ENCODE data around the gene ARHGAP40.

ARHGAP40 gene

DNA sequence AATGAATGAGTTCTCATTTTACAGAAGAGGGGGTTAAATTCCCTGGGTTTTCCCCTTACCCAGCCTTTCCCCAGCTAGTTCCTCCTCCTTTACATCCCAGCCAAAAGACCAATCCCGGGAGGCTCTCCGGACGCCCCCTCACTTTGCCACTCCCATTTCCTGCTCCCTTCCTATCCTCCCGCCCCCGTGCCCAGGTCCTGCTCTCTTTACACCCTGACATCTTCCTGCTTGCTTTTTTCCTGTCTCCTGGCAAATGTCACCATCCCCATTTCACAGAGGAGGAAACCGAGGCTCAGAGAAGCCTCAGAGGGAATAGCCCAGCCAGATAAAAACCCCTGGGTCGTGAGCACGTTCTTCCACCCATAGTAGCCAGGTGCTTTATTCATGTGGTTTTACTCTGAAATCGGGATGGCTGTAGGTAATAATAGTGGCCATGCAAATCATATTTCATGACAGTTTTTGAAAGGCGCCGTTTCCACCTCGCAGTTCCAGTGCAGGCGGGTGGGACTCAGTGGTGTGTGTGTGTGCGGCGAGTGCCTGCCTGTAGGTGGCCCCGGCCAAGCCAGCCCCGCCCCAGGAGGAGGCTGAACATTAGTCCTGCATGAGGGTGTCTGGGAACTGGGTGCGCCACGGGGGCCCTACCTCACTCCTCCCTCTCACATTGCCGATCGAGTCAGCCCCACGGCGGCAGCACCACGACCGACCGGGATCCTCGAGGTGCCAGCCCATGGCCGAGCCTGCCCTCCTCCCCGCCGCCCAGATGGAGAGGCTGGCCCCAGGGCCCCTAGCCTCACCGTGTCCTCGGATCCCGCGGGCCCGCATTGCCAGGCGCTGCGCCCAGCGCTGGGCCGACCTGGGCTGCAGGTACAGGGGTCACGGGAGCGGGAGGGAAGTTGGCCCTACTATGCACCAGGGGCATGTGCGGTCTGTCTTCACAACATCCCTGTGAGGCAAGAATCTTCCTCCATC, at the start of gene ARHGAP40:
Gene ARHGAP40, plus strand, starts transcription at position 594 of the 969 bp plus-strand sequence.
- DNase-seq: peak; percentile 5

DNA sequence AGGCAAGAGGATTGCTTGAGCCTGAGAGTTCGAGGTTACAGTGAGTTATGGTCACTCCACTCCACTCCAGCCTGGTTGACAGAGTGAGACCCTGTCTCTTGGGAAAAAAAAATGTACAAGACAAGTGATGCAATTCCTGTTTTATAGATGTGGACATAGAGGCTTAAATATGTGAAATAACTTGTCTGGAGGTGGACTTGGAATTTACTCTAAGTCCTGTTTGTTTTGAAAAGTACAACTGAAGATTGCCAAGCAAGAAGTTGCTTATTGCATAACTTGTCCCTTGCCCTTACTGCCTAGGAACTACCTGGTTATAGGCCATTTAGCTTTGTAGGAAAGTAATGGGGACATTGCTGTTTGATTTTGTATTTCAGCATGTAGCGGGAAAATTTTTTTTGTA, 46.6 kb upstream of the ARHGAP40 start:
- no peak for DNase-seq

DNA sequence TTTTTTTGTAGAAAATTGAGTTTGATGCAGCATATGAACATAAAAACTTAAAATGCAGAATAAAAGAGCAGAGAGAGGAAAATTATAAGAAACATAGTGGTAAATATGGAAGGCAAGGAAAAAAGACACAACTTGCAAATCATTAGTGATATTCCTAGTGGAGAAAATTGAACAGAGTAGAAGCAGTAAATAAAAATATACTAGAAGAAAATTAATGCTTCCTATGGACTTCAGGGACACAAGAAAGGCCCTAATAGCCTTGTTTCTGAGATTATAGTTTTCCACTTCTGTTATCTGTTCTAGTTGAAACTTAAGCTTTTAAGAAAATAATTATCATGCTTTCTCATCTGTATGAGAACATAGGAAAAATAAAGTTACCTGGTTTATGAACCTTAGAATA, 46.2 kb upstream of the ARHGAP40 start:
- no peak for DNase-seq

DNA sequence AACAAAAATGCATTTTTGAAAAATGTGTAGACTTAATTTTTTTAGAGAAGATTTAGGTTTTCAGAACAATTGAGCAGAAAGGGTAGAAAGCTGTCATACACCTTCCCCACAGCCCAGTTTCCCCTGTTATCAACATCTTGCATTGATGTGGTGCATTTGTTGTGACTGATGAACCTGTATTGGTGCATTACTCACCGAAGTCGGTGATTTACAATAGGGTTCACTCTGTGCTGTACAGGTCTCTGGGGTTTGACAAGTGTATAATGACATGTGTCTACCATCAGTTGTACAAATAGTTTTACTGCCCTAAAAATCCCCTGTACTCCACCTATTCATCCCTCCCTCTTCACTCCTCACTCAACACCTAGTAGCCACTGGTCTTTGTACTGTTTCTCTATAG, 44.4 kb upstream of the ARHGAP40 start:
- no peak for DNase-seq

DNA sequence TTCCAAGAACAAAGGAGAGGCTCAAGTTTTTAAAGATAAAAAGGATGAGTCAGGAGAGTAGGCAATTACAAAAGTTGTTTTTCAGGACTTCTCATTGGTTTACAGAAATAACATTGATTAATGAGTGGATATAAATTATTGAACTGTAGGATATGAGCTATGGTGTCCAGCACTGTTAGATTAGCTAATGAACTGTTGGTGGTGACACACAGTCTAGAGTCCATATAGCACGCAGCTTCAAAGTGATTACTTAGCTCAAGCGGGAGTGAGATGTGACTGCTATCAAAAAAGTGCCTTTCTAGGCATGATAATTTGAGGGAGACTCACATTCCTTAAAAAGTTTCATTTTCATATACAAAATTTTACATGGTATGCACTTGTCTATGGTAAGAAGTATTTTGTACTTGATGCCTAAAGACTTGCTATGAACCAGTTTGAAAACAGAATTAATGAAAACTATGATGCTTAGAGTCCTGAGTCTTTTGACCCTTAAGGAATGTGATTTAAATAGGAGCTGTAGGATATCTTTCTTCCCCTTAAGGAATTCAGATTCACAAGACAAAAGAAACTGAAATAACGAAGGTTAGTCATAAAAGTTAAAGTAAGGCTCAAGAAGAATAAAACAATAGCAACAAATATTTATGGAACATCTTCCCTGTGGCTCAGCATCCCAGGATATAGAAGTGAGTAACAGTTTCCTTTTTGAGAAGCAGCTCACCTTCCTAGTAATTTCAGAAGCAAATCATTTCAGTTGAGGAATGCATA, 42.8 kb upstream of the ARHGAP40 start:
- no peak for DNase-seq

DNA sequence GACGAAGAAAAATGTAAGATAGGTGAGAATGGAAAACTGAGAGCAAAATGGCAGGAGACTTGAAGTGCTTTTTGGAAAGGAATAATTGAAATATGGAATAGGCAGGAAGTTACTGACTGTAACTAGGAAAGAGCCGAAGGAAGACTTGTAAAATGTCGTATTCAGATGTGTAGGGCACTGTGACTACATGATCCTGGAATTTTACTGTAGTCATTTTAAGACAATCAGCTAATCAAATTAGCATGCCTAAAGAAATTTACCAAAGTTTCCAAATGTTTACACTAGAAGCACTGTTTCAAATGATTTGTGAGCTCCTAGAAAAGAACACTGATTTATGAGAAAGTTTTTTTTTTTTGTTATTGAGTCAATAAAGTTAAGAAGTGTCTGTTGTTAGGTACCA, 41.8 kb upstream of the ARHGAP40 start:
- no peak for DNase-seq

DNA sequence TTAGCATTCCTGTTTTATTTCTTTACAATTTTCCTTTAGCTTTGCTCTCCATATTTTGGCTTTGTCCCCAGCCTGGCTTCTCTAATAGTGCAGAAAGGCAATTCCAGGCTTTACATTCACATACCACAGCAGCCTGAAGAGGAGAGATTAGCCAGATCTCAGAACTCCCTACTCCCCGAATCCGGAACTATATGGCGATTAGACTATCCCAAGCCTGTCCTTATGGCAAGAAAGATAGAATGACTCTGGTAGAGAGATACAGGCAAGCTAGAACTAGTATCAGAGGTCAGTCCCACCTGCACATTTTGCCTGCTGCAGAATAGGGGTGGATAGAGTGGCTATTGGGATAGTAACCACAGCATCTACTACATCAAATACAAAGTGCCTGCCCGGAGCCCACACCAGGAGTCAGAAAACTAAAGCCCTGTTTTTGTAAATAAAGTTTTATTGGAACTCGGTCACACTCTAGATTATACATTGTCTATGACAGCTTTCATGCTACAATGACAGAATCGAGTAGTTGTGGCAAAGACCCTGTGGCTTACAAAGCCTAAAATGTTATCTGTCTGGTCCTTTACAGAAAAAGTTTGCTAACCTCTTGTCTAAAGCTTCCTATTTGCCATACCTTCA, 37.7 kb upstream of the ARHGAP40 start:
- no peak for DNase-seq

DNA sequence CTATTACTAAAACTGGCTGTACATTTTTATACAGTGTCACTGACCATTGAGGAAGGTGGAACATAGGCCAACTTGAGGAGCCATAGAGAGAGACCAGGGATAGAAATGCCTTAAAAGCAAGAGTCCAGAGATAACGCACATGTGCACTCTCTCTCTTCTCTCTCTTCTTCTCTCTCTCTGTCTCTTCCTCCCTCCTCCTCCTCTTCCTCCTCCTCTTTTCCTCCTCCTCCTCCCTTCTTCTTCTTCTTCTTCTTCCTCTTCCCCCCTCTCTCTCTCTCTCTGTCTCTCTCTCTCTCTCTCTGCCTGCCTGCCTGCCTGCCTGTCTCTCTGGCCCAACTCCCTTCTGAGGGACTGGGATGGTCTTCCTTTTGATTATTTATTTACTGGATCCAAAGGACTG, 36.9 kb upstream of the ARHGAP40 start:
- no peak for DNase-seq

DNA sequence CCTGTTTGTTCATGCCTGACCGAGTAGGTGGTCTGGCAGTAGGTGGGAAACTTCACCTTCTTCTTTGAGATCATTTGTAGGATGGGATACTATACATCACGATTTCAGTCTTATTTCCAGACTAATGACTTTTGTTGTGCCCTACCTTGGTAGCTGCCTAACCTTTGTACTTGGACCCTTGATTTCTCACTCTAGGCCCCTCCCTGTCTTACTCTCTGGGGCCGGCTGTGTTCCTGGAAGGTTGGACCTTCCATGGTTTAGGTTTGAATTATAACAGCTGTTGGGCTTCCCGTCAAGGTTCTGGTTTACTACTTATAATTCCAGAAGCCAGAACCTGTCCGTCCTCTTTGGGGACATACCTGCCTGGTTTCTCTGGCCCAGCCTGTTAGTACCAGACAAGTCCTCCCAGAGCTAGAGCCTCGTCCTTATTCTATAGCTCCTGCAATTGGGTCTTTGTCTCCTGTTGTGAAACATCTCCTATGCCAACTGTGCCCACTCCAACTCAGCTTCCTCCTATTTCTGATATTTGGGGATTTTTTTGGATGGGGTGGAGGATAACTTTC, 35.5 kb upstream of the ARHGAP40 start:
- DNase-seq: no peak

DNA sequence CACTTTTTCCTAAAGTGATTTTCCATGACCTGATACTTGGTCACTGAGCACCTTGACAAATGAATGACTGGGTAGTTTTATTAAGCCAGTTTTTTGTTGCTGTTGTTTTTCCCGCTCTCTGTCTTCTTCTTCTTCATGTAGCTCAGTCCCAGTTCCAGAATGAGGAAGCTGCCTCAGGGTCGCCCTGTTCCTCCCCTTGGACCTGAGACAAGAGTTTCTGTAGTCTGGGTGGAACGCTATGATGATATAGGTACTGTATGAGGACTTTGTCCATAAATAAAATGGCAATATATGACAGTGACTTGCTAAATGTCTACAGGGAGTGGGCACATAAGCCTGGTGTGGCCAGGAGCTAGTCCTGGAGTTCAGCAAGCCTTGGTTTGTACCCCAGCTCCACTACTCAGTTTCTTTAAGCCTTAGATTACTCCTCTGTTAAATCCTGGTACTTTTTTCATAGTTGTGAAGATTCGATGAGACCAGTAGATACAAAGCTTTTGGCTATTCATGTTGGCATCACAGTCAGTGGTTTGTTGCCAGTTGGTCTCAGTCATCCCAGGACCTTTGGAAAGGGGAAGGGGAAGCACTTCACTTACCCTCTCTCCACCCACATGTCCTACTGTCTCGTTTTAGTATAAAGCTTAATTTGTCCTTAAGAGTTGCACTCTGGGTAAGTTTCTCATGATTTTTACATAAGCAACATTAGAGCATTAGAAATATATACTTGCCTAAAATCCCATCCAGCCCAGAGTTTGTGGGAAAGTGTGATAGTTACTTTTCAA, 31.7 kb upstream of the ARHGAP40 start:
- no peak for DNase-seq

DNA sequence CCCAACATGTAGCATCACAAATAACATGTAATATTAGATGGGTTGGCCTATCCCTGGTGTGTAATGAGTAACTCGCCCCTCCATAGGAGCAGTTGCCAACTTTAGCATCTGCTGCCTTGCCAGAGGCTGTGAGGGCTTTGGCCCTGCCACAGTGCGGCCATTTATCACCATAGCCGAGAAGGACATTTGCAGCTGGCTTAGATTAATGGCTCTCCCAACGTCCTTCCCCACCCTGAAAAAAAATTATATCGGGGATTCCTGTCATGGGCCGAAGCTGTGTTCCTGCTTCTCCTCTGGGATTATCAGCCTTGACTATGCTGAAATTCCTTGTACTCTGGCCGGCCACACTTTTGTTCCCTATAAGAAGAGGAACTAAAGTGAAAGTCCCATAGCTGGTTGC, 28.2 kb upstream of the ARHGAP40 start:
- no peak for DNase-seq

DNA sequence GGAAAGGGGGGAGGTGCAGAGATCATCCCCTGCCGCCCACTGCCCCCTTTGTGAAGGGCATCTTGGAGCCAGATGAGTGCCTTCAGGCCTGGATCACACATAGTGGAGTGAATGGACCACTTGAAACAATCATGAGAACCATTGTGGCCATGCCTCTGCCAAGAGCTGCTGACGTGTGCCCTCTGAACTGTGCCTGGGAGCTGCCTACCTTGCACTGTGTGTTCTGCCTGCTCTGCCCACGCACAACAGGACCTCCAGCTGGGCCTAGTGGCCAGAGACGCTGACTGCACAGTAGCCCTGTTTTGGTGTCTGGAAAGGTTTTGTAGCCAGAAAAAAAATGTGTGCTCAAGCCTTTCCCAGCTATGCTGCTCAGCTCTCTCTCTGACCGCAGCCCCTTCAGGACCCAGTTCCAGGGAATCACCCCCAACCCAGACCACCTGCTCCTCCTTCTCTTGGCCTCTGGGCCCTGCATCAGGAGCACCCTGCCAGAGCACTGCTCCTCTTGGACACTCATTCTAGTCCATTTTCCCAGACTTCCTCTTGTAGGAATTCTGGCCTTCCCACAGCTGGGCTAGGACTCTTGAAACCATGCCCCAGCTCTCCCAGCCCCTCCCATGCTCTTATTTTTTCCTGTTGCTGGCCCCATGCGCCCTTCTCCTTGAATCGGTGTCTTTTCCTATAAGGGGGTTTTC, 22.2 kb upstream of the ARHGAP40 start:
- no peak for DNase-seq

DNA sequence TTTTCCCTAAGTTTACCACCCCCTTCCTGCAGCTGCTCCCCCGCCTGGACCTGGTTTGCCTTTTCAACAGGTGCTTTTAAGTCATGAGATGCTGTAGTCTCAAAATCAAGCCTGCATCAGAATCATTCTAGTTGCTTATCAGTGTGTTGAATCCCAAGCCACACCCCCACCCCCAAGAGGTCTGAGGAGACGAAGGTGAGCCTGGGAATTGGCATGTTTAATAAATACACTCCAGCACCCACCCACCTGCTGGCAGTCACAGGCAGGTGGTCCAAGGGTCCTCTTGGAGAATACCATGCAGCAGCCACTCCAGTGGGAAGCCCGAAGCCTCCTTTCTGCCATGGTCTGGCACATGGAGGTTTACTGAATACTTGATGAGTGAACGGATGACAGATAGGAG, 21.7 kb upstream of the ARHGAP40 start:
- no peak for DNase-seq

DNA sequence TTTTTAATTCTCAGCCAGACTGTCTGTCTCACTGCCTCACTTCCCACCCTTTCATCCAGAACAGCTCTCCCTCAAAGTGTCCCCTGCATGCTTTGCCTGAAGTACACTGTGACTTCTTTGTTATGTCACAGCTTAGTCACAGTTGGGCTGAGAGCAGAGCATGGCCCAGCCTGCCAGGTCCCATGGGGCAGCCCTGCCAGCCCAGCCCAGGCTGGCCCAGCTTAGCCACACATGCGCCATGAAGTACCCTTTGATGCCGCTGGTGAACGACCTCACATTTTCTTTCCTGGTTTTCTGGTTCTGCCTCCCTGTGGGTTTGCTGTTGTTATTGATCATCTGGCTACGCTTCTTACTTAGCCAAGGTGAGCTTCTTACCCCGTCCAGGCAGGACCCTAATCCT, 20.6 kb upstream of the ARHGAP40 start, which contains the start of gene ADIG:
Gene ADIG, plus strand, starts transcription at position 185 of the 400 bp plus-strand sequence. Its CDS starts 54 bp downstream, at position 239.
- no peak for DNase-seq

DNA sequence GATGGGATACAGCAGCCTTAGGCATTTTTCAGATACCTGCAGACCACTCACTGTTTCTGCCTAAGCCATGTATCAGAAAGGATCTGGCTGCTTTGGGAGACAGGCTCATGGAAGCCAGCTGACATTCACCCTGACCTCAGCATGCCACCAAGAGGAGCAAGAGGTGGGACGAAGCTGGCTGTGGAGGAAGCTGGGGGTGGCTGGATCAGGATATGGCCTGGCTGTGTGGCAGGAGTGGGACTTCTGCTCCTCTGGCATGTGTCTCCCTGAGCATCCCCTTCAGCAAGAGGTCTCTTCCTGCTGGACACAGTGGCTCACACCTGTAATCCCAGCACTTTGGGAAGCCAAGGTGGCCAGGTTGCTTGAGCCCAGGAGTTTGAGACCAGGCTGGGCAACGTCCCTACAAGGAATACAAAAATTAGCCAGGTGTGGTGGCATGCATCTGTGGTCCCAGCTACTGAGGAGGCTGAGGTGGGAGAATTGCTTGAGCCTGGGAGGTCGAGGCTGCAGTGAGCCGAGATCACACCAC, 19.7 kb upstream of the ARHGAP40 start:
- no peak for DNase-seq

DNA sequence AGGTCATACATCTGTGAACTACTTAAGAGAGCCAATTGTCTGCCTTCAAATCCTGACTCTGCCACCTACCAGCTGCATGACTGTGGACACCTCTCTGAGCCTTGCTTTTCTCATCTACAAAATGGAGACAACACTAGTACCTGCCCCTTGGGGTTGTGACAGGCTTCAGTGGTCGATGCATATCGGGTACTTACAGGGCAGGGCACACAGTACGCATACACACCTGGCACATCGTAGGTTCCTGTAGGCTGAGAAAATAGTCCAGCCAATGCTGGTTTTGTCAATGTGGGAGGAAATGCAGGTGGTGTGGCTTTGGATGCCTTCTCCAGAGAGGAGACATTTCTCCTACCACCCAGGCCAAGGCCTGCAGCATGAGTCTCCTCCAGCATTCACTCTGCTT, 18.3 kb upstream of the ARHGAP40 start:
- DNase-seq: no peak

DNA sequence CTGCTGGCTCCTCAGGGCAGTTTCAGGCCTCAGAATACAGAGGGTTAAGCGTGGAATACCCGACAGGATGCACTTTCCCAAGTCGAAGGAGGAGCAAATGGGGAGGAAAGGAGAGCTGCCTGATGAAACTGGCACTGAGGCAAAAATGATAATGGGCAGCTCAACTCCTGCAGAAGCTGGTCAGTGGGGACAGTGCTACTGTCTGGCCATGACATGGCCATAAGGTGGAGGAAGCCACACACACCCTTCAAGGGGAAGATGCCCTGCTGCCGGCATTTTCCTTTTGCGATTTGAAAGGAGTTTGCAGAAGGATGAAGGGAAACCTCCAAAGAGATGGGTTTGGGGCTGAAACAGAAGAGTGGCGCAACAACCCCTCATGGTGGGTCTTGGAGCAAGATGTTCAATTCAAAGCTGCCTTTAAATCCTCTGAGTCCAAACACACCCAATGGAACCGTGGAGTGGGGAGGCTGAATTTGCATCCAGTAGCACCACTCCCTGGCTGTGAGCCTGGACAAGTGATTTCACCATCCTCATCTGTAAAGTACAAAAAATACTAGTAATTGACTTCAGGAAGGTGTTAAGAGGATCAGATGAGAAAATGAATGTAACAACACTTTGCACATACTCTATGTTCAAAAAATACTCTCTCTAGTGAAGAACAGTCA, 17.4 kb upstream of the ARHGAP40 start:
- DNase-seq: no peak

DNA sequence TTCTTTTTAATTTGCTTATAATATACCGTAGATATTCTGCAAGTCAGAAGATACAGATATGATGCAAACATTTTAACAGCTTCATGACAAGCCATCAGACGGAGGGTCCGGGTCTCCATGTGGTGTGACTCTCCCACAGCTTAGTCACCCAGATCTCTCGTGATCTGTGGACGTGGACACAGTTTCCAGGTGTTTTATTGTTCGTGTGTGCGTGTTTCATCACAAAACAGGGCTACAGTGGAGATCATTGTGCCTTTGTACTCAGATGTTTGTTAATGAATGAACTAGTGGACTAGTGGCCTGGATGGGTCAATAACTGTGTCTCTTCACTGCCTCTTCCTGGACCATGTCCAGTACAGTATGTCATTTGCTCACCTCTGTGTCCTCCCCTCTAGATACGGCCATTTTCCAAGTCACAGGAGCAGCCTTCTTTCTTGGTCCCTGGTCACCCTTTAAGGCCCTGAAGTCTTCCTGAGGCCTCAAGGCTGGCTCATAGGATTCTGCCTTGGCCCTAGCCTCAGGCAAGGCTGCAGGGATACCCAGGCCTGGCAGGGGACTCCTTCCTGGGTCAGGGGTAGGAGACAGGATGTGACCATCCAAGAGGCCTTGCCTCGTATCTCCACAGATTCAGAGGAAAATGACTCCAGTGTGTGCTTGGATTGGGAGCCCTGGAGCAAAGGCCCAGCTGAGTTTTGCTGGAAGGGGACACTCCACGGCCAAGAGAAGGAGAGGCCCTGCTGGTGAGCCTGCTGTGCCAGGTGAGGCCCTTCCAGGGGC, 16.0 kb upstream of the ARHGAP40 start:
- DNase-seq: no peak

DNA sequence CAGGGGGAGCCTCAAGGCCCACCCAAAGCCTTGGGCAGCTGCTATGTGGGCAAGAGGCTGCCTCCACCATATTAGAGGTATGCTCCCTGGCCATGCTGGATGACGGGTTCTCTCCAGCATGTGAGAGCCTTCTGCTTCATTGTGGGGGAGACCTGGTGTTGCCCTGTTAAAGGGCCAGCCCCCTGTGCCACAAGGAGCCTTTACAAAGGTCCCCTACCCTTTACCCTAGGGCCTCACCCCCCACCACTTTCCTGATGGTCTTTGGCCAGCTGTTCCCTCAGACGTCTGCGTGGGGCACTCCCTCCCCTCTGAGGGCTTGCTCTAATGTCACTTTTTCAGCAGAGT, 15.5 kb upstream of the ARHGAP40 start:
- no peak for DNase-seq

DNA sequence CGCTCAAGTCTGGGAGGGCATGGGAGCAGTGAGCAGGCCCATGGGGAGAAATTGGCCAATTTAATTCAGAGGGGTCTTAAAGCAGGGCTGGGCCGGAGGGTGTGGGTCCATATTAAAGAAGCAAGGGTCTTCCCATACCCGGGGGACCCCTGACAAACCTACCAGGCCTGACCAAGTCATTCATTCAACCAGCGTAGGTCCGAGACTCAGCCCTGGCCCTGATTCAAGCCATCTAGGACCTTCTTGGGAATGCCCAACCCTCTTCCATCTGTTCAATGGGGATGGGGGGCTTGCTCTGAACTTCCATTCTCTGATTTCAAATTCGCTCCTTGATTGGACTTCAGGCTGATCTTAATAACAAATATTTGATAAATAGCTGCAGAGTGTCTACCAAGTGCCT, 13.3 kb upstream of the ARHGAP40 start:
- no peak for DNase-seq

Data from stimulated activated CD4-positive, alpha-beta T cell treated with anti-CD3 and anti-CD28 coated beads, Interleukin-12 subunit alpha, Interleukin-12 subunit beta, amount 100 ng/mL, for 4 hours (primary cell).